Measurements from ENCODE around the gene FAM170A. TPM values are rescaled to one million over a fixed set of nuclear protein-coding genes. Genes with fewer than 3 reads are reported as not detected.

FAM170A gene
- total RNA-seq (2013) = 0.04 TPM
- polyA plus RNA-seq (not detected), polyA minus RNA-seq (not detected in 2 replicates), total RNA-seq (0 to 0.06 (median 0) reads per million in 11 experiments)

- Mint-ChIP-seq H3K9me3 (peaks cover 0 to 12% (median 1%) of the 10 kb centered on the region in 7 donors), H3K27ac (no peak within 1 kb of the TSS)
- intact Hi-C loops (cut with micrococcal nuclease) = no loop called here
These were observed at the start of gene FAM170A for GRCh38 chr5:119629339-119629738. Gene FAM170A (plus strand): TSS chr5:119629558. CDS start chr5:119629769, 211 bp downstream.

GRCh38 chr5:119582987-119583386 lies 46.4 kb upstream of the FAM170A start:
- H3K9me3 Mint-ChIP-seq = peaks cover 0 to 2% (median 0%) of the 10 kb centered on the region in 7 donors
- TF ChIP-seq CTCF (IDR thresholded peaks at IDR 0.05) = no peak
- H3K4me3 Mint-ChIP-seq = no peak overlapping the region
- Histone ChIP-seq H3K9me3 (replicated peaks in 1 of 2; ENCODE audit: control insufficient read depth in 1 of 2, insufficient read depth in 1 of 2, low read length in 2 of 2) (no peaks in the 10 kb centered on the region), H3K4me3 (replicated peaks in 1 of 3; ENCODE audit: low read depth in 2 of 3, low read length in 3 of 3) (no peak overlapping the region), H3K4me2 (replicated peaks; ENCODE audit: extremely low read depth, low read length, poor library complexity, severe bottlenecking) (no peak overlapping the region), H3K79me2 (ENCODE audit: insufficient read depth, low read length) (no peaks in the 10 kb centered on the region), H4K20me1 (ENCODE audit: insufficient read depth, low read length) (no peaks in the 10 kb centered on the region), H3K9ac (ENCODE audit: insufficient read depth, low read length, poor library complexity, severe bottlenecking) (no peak overlapping the region), H3K4me1 (ENCODE audit: control insufficient read depth in 1 of 2, insufficient read depth in 2 of 2, low read length in 2 of 2) (no peaks in the 10 kb centered on the region), H3K36me3 (replicated peaks in 1 of 2; ENCODE audit: control insufficient read depth in 1 of 2, insufficient read depth in 2 of 2, low read length in 2 of 2) (no peaks in the 10 kb centered on the region), H2AFZ (ENCODE audit: insufficient read depth, low read depth, low read length, poor library complexity, severe bottlenecking) (no peak overlapping the region), H3K27ac (ENCODE audit: low read depth in 1 of 2, low read length in 2 of 2) (no peak overlapping the region), H3K27me3 (ENCODE audit: control insufficient read depth in 2 of 2, insufficient read depth in 2 of 2, low read length in 2 of 2) (peaks cover 0 to 2% of the 10 kb centered on the region in 2 donors)
- no peaks in the 10 kb centered on the region for H3K4me1 Mint-ChIP-seq
- WGBS (ENCODE audit: insufficient coverage) = no CpG with 5 or more reads among the region's 1 CpG
- no peak for DNase-seq
- H3K27ac Mint-ChIP-seq = no peak overlapping the region
- no peaks in the 10 kb centered on the region for H3K36me3 Mint-ChIP-seq
- peaks cover 4 to 7% (median 4%) of the 10 kb centered on the region in 3 donors for H3K27me3 Mint-ChIP-seq (ENCODE audit: low read depth in 3 of 3)
- intact Hi-C loops (cut with micrococcal nuclease) = no loop called here

More at GRCh38 chr5:119629339-119629738, at the start of gene FAM170A:
- Histone ChIP-seq H3K9ac (ENCODE audit: insufficient read depth, low read length, poor library complexity, severe bottlenecking) (no peak within 1 kb of the TSS), H3K36me3 (replicated peaks in 1 of 2; ENCODE audit: control insufficient read depth in 1 of 2, insufficient read depth in 2 of 2, low read length in 2 of 2) (no peaks in the 10 kb centered on the region), H3K9me3 (replicated peaks in 1 of 2; ENCODE audit: control insufficient read depth in 1 of 2, insufficient read depth in 1 of 2, low read length in 2 of 2) (no peaks in the 10 kb centered on the region), H3K27me3 (ENCODE audit: control insufficient read depth in 2 of 2, insufficient read depth in 2 of 2, low read length in 2 of 2) (no peaks in the 10 kb centered on the region), H3K79me2 (ENCODE audit: insufficient read depth, low read length) (no peaks in the 10 kb centered on the region), H3K4me3 (replicated peaks in 1 of 3; ENCODE audit: low read depth in 2 of 3, low read length in 3 of 3) (no peak within 1 kb of the TSS), H4K20me1 (ENCODE audit: insufficient read depth, low read length) (no peaks in the 10 kb centered on the region), H3K27ac (ENCODE audit: low read depth in 1 of 2, low read length in 2 of 2) (no peak within 1 kb of the TSS), H3K4me1 (ENCODE audit: control insufficient read depth in 1 of 2, insufficient read depth in 2 of 2, low read length in 2 of 2) (peaks cover 16 to 24% of the 10 kb centered on the region in 2 donors), H3K4me2 (replicated peaks; ENCODE audit: extremely low read depth, low read length, poor library complexity, severe bottlenecking) (no peak within 1 kb of the TSS), H2AFZ (ENCODE audit: insufficient read depth, low read depth, low read length, poor library complexity, severe bottlenecking) (no peak within 1 kb of the TSS)
- peaks cover 30% of the 10 kb centered on the region for H3K4me1 Mint-ChIP-seq
- H3K36me3 Mint-ChIP-seq = no peaks in the 10 kb centered on the region
- WGBS (ENCODE audit: insufficient coverage) = 95% methylated on average over 8 of the region's 9 CpGs
- H3K27me3 Mint-ChIP-seq (ENCODE audit: low read depth in 3 of 3) = peaks cover 4 to 7% (median 7%) of the 10 kb centered on the region in 3 donors
- H3K4me3 Mint-ChIP-seq = no peak within 1 kb of the TSS
- DNase-seq = no peak
- no peak for TF ChIP-seq CTCF (IDR thresholded peaks at IDR 0.05)

Data from CD14-positive monocyte (primary cell).